ENCODE data around the gene LARP4B. TPM values are rescaled to one million over a fixed set of nuclear protein-coding genes. Genes with fewer than 3 reads are reported as not detected.
A peak's percentile ranks its signal among the peaks of the same experiment; 100 is the strongest.

LARP4B gene
- polyA plus RNA-seq = 10 to 100 TPM; 12.4 to 52.6 (median 21.2) TPM
- long read RNA-seq, donor 1, full-length matches to known transcripts = 10 of 15 reads
- long read RNA-seq, donor 1, partial matches to known transcripts = 5 of 15 reads
- long read RNA-seq, donor 1, other reads (novel, unspliced or antisense) = 0 of 15 reads
- long read RNA-seq, donor 2, partial matches to known transcripts = 0 of 1 reads
- long read RNA-seq, donor 2, other reads (novel, unspliced or antisense) = 0 of 1 reads
- long read RNA-seq, donor 3, full-length matches to known transcripts = 5 of 29 reads
- long read RNA-seq, donor 3, partial matches to known transcripts = 24 of 29 reads
- long read RNA-seq, donor 3, other reads (novel, unspliced or antisense) = 0 of 29 reads
- long read RNA-seq, donor 4 = 0 reads
- long read RNA-seq, donor 5 = 0 reads
- long read RNA-seq, donor 6, full-length matches to known transcripts = 4 of 4 reads
- long read RNA-seq, donor 6, partial matches to known transcripts = 0 of 4 reads
- long read RNA-seq, donor 6, other reads (novel, unspliced or antisense) = 0 of 4 reads
- long read RNA-seq, donor 7 = 0 reads
- long read RNA-seq, donor 8 = 0 reads
- long read RNA-seq, donor 9, full-length matches to known transcripts = 1 of 1 reads
- long read RNA-seq, donor 9, partial matches to known transcripts = 0 of 1 reads
- long read RNA-seq, donor 9, other reads (novel, unspliced or antisense) = 0 of 1 reads
- long read RNA-seq, donor 10, full-length matches to known transcripts = 5 of 5 reads
- long read RNA-seq, donor 10, partial matches to known transcripts = 0 of 5 reads
- long read RNA-seq, donor 10, other reads (novel, unspliced or antisense) = 0 of 5 reads

DNA sequence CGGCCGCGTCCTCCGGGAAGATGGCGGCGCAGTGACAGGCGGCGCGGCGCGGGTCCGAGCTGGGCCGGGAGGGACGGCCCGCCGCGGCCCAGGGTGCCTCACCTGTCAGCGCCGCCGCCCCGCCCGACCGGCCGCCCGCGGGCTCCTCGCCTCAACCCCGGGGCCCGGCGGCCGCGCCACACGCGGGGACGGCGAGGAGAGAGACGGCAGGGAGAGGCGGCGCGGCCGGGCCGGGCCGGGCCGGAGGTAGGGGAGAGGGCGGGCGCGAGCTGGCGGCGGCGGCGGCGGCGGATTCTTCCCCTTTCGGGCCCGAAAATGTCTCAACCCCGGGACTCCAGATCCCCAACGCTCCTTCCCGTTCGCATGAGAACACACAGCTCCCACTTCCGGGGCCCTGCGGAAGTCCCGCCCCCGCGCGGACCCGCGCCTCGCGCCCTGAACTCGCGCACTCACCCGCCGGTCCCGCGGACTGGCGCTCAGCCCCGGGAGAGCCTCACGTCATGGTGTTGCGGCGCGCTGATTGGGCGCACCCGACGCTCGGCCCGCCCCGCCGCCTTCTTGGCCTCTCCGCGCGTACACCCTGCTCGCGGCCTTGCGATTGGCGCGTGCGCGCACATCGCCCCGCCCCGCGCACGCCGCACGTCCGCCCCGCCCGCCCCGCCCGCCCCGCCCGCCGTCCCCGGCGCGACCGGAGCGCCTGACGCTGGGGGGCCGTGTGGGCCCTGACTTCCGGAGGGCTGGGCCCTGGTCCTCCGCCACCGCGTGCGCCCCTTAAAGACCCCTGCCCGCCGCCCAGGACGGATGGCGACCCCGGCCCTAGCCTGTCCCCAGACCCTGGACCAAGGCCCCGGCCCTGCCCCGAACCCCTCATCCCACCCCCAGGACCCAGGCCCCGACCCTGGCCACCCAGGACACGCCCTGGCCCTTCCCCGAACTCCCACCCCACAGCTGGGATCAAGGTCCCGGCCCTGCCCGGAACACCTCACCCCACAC is at the start of gene LARP4B:
TSS of gene LARP4B (minus strand) at position 380 of the 993 bp plus-strand sequence. CDS start 45,984 bp downstream, outside the sequence.
- peak within 1 kb of the TSS; percentile 78 to 95 (median 93) for H3K4me3 ChIP-seq (ENCODE audit: low read depth in 1 of 3, low read length in 3 of 3)
- no peaks in the 10 kb centered on the region for H3K9me3 ChIP-seq (ENCODE audit: control insufficient read depth in 2 of 2, insufficient read depth in 1 of 2, low read depth in 1 of 2, low read length in 1 of 2)
- WGBS, 3 donors = 0 to 1% (median 0%) methylated on average over 53 to 137 of the region's 137 CpGs
- peak; percentile 97 to 99 for DNase-seq
- peaks cover 0 to 10% (median 4%) of the 10 kb centered on the region in 3 donors for H3K4me1 ChIP-seq (ENCODE audit: control insufficient read depth in 3 of 3, insufficient read depth in 2 of 3, low read depth in 1 of 3, low read length in 2 of 3)
- H3K36me3 ChIP-seq (ENCODE audit: control insufficient read depth in 3 of 3, insufficient read depth in 2 of 3, low read depth in 1 of 3, low read length in 3 of 3) = peaks cover 0 to 10% (median 0%) of the 10 kb centered on the region in 3 donors
- H3K27ac ChIP-seq (ENCODE audit: low read depth in 1 of 3, low read length in 2 of 3) = peak within 1 kb of the TSS; percentile 95 to 97 (median 97)
- FAIRE-seq = no peak
- H3K27me3 ChIP-seq (ENCODE audit: control insufficient read depth in 3 of 3, insufficient read depth in 3 of 3, low read length in 3 of 3) = no peaks in the 10 kb centered on the region

DNA sequence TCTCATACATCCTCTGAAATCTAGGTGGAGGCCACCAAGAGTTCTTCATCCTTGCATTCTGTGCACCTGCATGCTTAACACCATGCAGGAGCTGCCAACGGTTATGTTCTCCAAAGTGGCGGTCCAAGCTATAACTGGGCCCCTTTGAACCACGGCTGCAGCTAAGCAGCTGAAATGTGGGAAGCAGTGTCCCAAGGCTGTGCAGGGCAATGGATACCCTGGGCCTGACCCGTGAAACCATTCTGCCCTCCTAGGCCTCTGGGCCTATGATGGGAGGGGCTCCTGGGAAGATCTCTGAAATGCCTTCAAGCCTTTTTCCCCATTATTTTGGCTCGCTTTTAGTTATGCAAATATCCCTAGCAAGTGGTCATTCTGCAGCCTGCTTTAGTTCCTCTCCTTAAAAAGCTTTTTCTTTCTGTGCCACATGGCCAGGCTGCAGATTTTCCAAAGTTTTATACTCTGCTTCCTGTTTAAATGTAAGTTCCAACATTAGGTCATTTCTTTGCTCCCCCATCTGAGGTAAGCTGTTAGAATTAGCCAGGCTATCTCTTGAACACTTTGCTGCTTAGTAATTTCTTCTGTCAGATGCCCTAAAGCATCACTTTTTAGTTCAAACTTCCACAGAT is 49.1 kb upstream of the LARP4B start:
- Histone ChIP-seq H3K9me3 (ENCODE audit: control insufficient read depth in 2 of 2, insufficient read depth in 1 of 2, low read depth in 1 of 2, low read length in 1 of 2) (peaks cover 2 to 44% of the 10 kb centered on the region in 2 donors), H3K36me3 (ENCODE audit: control insufficient read depth in 3 of 3, insufficient read depth in 2 of 3, low read depth in 1 of 3, low read length in 3 of 3) (peaks cover 0 to 3% (median 0%) of the 10 kb centered on the region in 3 donors), H3K27me3 (ENCODE audit: control insufficient read depth in 3 of 3, insufficient read depth in 3 of 3, low read length in 3 of 3) (no peaks in the 10 kb centered on the region), H3K27ac (ENCODE audit: low read depth in 1 of 3, low read length in 2 of 3) (no peak overlapping the region), H3K4me3 (ENCODE audit: low read depth in 1 of 3, low read length in 3 of 3) (no peak overlapping the region), H3K4me1 (ENCODE audit: control insufficient read depth in 3 of 3, insufficient read depth in 2 of 3, low read depth in 1 of 3, low read length in 2 of 3) (peaks cover 0 to 20% (median 0%) of the 10 kb centered on the region in 3 donors)
- no peak for FAIRE-seq
- 96 to 97% (median 96%) methylated on average over 5 of the region's 5 CpGs for WGBS, 3 donors
- DNase-seq = no peak

DNA sequence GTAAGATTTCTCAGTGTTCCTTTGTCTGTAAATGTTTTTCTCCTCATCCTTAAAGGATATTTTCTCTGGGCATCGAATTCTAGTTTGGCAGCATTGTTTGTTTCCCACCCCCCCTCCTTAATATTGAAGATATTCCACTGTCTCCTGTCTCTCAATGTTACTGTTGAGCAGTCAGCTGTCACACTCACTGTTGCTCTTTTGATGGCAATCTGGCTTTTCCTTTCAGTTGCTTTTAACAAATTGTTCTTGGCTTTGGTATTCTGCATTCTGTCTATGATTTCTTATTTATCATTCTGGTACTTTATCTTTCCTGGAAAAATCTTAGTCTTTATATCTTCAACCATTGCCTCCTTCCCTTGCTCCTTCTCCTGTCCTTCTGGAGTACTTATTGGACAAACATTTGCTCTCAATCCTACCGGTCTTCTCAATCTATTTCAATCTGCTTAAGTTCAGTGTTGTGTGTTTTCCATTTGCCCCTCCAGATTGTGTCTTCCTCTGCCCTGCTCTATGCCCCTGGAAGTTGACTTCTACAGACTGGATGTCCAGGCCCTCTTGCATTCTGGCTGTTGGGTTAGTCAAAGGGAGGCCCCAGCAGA is 47.4 kb upstream of the LARP4B start:
- no peaks in the 10 kb centered on the region for H3K27me3 ChIP-seq (ENCODE audit: control insufficient read depth in 3 of 3, insufficient read depth in 3 of 3, low read length in 3 of 3)
- 83 to 93% (median 93%) methylated on average over 2 of the region's 2 CpGs for WGBS, 3 donors
- DNase-seq (no peak), FAIRE-seq (no peak)
- H3K9me3 ChIP-seq (ENCODE audit: control insufficient read depth in 2 of 2, insufficient read depth in 1 of 2, low read depth in 1 of 2, low read length in 1 of 2) = peaks cover 2 to 44% of the 10 kb centered on the region in 2 donors
- peaks cover 0 to 3% (median 0%) of the 10 kb centered on the region in 3 donors for H3K36me3 ChIP-seq (ENCODE audit: control insufficient read depth in 3 of 3, insufficient read depth in 2 of 3, low read depth in 1 of 3, low read length in 3 of 3)
- H3K4me1 ChIP-seq (ENCODE audit: control insufficient read depth in 3 of 3, insufficient read depth in 2 of 3, low read depth in 1 of 3, low read length in 2 of 3) = peaks cover 0 to 16% (median 0%) of the 10 kb centered on the region in 3 donors
- H3K4me3 ChIP-seq (ENCODE audit: low read depth in 1 of 3, low read length in 3 of 3) = no peak overlapping the region
- H3K27ac ChIP-seq (ENCODE audit: low read depth in 1 of 3, low read length in 2 of 3) = no peak overlapping the region

GRCh38 chr10:976316-976715 is 44.8 kb upstream of the LARP4B start:
- H3K36me3 ChIP-seq (ENCODE audit: control insufficient read depth in 3 of 3, insufficient read depth in 2 of 3, low read depth in 1 of 3, low read length in 3 of 3) = peaks cover 0 to 3% (median 0%) of the 10 kb centered on the region in 3 donors
- 94 to 96% (median 95%) methylated on average over 22 of the region's 22 CpGs for WGBS, 3 donors
- H3K4me1 ChIP-seq (ENCODE audit: control insufficient read depth in 3 of 3, insufficient read depth in 2 of 3, low read depth in 1 of 3, low read length in 2 of 3) = peaks cover 0 to 21% (median 0%) of the 10 kb centered on the region in 3 donors
- H3K27me3 ChIP-seq (ENCODE audit: control insufficient read depth in 3 of 3, insufficient read depth in 3 of 3, low read length in 3 of 3) = no peaks in the 10 kb centered on the region
- peaks cover 2 to 45% of the 10 kb centered on the region in 2 donors for H3K9me3 ChIP-seq (ENCODE audit: control insufficient read depth in 2 of 2, insufficient read depth in 1 of 2, low read depth in 1 of 2, low read length in 1 of 2)
- FAIRE-seq = no peak
- DNase-seq = no peak
- H3K27ac ChIP-seq (ENCODE audit: low read depth in 1 of 3, low read length in 2 of 3) = no peak overlapping the region
- no peak overlapping the region for H3K4me3 ChIP-seq (ENCODE audit: low read depth in 1 of 3, low read length in 3 of 3)

DNA sequence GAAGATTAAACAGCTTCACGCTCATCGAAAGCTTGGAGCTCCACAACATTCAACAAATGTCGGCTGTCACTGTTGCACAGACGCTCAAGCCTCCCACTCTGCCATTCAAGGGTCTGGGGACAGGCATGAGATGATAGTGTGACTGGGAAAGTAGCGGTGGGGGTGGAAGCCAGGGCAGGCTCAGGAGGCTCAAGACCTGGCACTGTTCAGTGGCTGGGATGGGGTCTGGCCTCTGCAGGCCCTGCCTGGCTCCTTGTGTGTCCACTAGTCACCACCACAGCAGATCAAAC is 43.2 kb upstream of the LARP4B start:
- no peak for DNase-seq
- Histone ChIP-seq H3K9me3 (ENCODE audit: control insufficient read depth in 2 of 2, insufficient read depth in 1 of 2, low read depth in 1 of 2, low read length in 1 of 2) (peaks cover 0 to 29% of the 10 kb centered on the region in 2 donors), H3K4me1 (ENCODE audit: control insufficient read depth in 3 of 3, insufficient read depth in 2 of 3, low read depth in 1 of 3, low read length in 2 of 3) (peaks cover 0 to 36% (median 0%) of the 10 kb centered on the region in 3 donors), H3K27me3 (ENCODE audit: control insufficient read depth in 3 of 3, insufficient read depth in 3 of 3, low read length in 3 of 3) (no peaks in the 10 kb centered on the region), H3K27ac (ENCODE audit: low read depth in 1 of 3, low read length in 2 of 3) (no peak overlapping the region), H3K4me3 (ENCODE audit: low read depth in 1 of 3, low read length in 3 of 3) (no peak overlapping the region), H3K36me3 (ENCODE audit: control insufficient read depth in 3 of 3, insufficient read depth in 2 of 3, low read depth in 1 of 3, low read length in 3 of 3) (peaks cover 0 to 3% (median 0%) of the 10 kb centered on the region in 3 donors)
- no peak for FAIRE-seq
- WGBS, 3 donors = 91 to 95% (median 94%) methylated on average over 5 of the region's 5 CpGs

GRCh38 chr10:974038-974784 is 42.7 kb upstream of the LARP4B start:
- H3K36me3 ChIP-seq (ENCODE audit: control insufficient read depth in 3 of 3, insufficient read depth in 2 of 3, low read depth in 1 of 3, low read length in 3 of 3) = peaks cover 0 to 3% (median 0%) of the 10 kb centered on the region in 3 donors
- no peaks in the 10 kb centered on the region for H3K27me3 ChIP-seq (ENCODE audit: control insufficient read depth in 3 of 3, insufficient read depth in 3 of 3, low read length in 3 of 3)
- H3K27ac ChIP-seq (ENCODE audit: low read depth in 1 of 3, low read length in 2 of 3) = no peak overlapping the region
- H3K4me3 ChIP-seq (ENCODE audit: low read depth in 1 of 3, low read length in 3 of 3) = no peak overlapping the region
- 49 to 69% (median 61%) methylated on average over 20 of the region's 20 CpGs for WGBS, 3 donors
- peaks cover 0 to 26% of the 10 kb centered on the region in 2 donors for H3K9me3 ChIP-seq (ENCODE audit: control insufficient read depth in 2 of 2, insufficient read depth in 1 of 2, low read depth in 1 of 2, low read length in 1 of 2)
- DNase-seq = peak; percentile 40 to 81
- peaks cover 0 to 36% (median 0%) of the 10 kb centered on the region in 3 donors for H3K4me1 ChIP-seq (ENCODE audit: control insufficient read depth in 3 of 3, insufficient read depth in 2 of 3, low read depth in 1 of 3, low read length in 2 of 3)
- FAIRE-seq = no peak

DNA sequence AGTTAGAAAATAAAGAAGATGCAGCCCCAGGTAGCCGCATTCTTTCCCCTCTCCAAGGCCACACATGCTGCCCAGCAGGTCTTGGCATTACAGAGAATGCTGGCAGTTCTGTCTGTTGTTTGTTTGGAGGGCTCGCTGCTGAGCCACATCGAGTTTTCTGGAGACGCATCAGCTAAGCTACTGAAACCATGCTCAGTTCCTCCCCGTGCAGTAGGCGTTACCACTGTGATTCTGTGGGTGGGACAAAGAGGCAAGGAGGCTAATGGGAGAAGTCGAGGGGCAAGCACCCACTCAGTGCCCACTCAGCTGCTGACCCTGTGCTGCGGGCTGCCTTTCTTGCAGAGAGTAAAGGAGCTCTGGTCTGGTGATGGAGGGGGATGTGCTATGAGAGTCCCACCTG is 41.3 kb upstream of the LARP4B start:
- DNase-seq (no peak), FAIRE-seq (no peak)
- WGBS, 3 donors = 86 to 93% (median 90%) methylated on average over 8 of the region's 8 CpGs
- H3K9me3 ChIP-seq (ENCODE audit: control insufficient read depth in 2 of 2, insufficient read depth in 1 of 2, low read depth in 1 of 2, low read length in 1 of 2) = peaks cover 0 to 18% of the 10 kb centered on the region in 2 donors
- H3K4me3 ChIP-seq (ENCODE audit: low read depth in 1 of 3, low read length in 3 of 3) = no peak overlapping the region
- H3K27me3 ChIP-seq (ENCODE audit: control insufficient read depth in 3 of 3, insufficient read depth in 3 of 3, low read length in 3 of 3) = no peaks in the 10 kb centered on the region
- peaks cover 0 to 3% (median 0%) of the 10 kb centered on the region in 3 donors for H3K36me3 ChIP-seq (ENCODE audit: control insufficient read depth in 3 of 3, insufficient read depth in 2 of 3, low read depth in 1 of 3, low read length in 3 of 3)
- peaks cover 0 to 36% (median 0%) of the 10 kb centered on the region in 3 donors for H3K4me1 ChIP-seq (ENCODE audit: control insufficient read depth in 3 of 3, insufficient read depth in 2 of 3, low read depth in 1 of 3, low read length in 2 of 3)
- no peak overlapping the region for H3K27ac ChIP-seq (ENCODE audit: low read depth in 1 of 3, low read length in 2 of 3)
